ENCODE results near the gene OTOF. TPM values are rescaled to one million over a fixed set of nuclear protein-coding genes. Genes with fewer than 3 reads are reported as not detected.

Gene OTOF
- total RNA-seq, 2 donors from 2014 or later = 0.50 to 0.57 TPM

DNA sequence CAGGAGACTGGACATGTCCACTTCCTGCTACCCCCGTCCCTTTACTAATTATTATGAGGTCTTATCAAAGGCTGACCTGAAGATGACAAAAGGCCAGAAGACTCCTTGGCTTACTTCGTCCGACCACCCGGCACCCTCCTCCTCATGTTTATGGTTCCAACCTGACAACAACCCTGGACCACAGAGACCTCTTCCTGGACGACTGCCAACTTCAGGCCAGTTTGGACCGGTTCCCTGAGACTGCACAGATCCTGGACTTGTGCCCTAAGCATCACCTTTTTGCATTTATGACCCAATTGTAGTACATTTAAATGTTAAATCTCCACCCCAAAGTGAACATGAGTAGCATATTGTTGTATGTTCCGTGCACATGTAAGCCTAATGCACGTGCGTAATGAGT is 70.4 kb downstream of the OTOF start:
- Mint-ChIP-seq H3K9me3 (no peaks in the 10 kb centered on the region), H3K4me1 (ENCODE audit: low read depth in 2 of 2) (peaks cover 9 to 12% of the 10 kb centered on the region in 2 donors), H3K36me3 (no peaks in the 10 kb centered on the region), H3K27ac (no peak overlapping the region), H3K4me3 (no peak overlapping the region), H3K27me3 (peaks cover 8 to 15% of the 10 kb centered on the region in 2 donors)
- ATAC-seq = no peak
- no peak for DNase-seq (ENCODE audit: low spot score)

Other genes with a start within 250 kb of the OTOF start
- 100 to 1,000 TPM in 1 of 2 donors, 10 to 100 TPM in 1; 80.4 to 108 TPM for gene HADHA, start 233.5 kb downstream of the OTOF start, total RNA-seq
- 10 to 100 TPM; 49.1 to 58.1 TPM for gene HADHB, start 233.2 kb downstream of the OTOF start, total RNA-seq
- 10 to 100 TPM; 38.5 to 64.0 TPM for gene SELENOI, start 132.0 kb downstream of the OTOF start, total RNA-seq
- gene ADGRF3, start 131.3 kb downstream of the OTOF start, total RNA-seq = 1 to 10 TPM; 2.1 to 7.4 TPM
- not detected for gene DRC1, start 76.2 kb downstream of the OTOF start, total RNA-seq
- not detected for gene CIB4, start 163.2 kb upstream of the OTOF start, total RNA-seq
- not detected for gene KCNK3, start 214.6 kb upstream of the OTOF start, total RNA-seq

Measured in natural killer cell treated with Interleukin-12 subunit alpha and Interleukin-12 subunit beta and Interleukin-15 and Interleukin-18, amount 100 ng/mL, for 72 hours (primary cell).